ENCODE measurements around the gene STK17A.
A peak's percentile ranks its signal among the peaks of the same experiment; 100 is the strongest.

The STK17A gene

DNA sequence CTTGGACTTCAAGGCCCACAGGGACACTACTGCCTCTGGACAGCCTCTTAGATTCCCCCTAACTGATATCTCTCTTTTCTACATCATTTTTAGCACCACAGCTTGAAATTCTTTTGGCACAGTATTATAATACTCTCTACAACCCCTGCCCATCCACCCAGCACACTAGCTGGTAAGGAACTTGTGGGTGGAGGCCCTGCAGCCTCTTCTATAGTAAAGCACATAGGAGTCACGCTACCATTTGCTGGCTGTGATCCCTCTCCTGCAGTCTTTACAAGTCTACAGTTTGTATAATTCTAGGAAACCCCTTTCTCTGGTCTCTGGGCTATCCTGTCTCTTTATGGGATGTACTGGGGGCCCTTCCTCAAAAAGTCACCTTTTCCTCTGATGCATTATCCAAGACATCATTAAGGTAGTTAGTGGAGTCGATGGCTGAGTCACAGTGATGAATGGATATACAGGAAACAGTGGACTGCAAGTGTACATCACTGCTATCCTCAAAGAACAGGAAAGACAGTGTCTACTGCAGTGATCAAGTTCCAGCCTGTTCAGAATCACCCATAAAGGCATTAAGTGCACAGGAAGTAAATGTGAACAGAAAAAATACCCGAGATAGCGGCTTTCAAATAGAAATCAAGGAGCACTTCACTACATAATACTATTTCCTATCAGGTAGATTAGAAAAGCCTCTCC lies 54.4 kb downstream of the STK17A start:
- DNase-seq, result no peak

DNA sequence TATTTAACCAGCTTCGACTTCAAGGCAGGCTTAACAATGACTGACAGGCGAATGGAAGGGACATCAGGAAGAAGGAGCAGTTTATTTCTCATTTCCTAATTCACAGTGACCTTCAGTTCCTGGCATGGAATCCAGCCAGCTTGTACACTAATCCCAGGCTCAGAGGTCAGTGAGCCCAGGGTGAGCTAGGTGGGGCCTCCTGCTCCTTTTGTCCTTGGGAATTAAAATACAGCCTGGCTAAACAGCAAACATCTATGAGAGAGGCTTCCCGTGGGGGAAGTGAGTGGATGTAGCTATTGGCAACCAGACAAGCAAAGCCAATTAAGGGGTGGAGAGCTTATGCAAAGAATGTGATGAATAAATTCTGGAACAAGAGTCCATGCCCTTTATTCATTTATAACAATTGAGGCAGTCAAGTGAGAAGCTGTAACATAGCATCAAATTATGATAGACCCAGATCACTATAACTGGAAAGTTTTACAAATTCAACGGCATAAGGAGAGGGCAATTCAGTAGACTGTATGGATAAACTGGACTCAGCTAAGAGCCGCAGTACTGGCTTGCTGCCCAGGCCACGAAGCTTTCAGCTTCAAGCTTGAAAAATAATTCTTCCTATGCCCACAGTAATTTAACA lies 57.1 kb downstream of the STK17A start:
- DNase-seq, result no peak

GRCh38 chr7:43640679-43641078 lies 57.8 kb downstream of the STK17A start:
- DNase-seq, result no peak

- no peak for DNase-seq
Observed at GRCh38 chr7:43642897-43643630, 60.2 kb downstream of the STK17A start.

GRCh38 chr7:43643846-43644245 lies 60.9 kb downstream of the STK17A start:
- DNase-seq, result no peak

GRCh38 chr7:43645699-43646226 lies 62.9 kb downstream of the STK17A start:
- no peak for DNase-seq

- no peak for DNase-seq
Observed at GRCh38 chr7:43646603-43647338, 63.9 kb downstream of the STK17A start.

DNA sequence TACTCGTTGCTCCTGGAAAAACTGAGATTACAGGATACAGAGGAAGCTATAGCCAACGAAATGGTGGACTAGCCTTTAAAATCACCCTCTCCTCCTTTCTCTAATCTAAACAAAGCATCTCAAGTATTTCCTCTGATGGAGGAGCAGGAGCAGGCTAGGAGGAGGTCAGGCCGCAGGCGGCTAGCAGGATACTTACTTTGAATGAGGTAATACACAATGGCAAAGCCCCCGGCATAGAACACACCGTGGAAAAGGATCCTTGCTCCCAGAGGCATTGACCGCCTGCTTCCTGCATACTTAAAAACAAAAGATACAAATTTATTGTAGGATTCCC lies 64.4 kb downstream of the STK17A start:
- no peak for DNase-seq

GRCh38 chr7:43647673-43648472 lies 65.0 kb downstream of the STK17A start:
- DNase-seq, result peak in 1 of 4 experiments; percentile 23

- DNase-seq, result peak in 2 of 4 experiments; percentile 16 to 44
Observed at GRCh38 chr7:43648473-43649406, 65.8 kb downstream of the STK17A start.

GRCh38 chr7:43649755-43650274 lies 66.9 kb downstream of the STK17A start:
- peak in 2 of 4 experiments; percentile 40 to 45 for DNase-seq

DNA sequence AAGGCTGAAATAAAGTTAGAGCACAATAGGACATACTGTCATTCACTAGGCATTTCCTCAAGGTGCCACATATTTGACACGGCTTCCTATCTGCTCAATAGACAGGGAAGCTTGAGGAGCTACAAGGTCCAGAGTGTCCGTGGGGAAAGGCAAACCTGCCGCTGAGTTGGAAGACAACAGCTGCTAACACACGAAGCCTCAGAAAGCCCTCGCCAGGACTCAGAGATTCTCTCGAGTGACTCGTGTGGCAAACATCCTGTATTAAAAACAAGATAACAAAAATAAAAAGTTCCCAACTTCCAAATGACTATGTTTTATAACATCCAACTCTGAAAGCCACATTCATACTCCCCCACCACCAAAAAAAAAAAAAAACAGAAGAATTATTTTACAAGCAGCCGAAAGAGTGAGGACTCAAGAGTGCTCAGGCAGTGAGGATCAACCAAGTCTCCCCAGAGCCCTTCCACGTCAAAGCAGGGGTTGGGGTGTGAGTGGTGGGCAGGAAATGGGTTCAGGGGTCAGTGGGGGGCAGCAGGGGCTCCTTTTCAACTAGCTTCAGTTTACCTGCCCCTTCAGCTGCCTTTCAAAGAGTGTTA lies 67.6 kb downstream of the STK17A start:
- DNase-seq, result no peak

DNA sequence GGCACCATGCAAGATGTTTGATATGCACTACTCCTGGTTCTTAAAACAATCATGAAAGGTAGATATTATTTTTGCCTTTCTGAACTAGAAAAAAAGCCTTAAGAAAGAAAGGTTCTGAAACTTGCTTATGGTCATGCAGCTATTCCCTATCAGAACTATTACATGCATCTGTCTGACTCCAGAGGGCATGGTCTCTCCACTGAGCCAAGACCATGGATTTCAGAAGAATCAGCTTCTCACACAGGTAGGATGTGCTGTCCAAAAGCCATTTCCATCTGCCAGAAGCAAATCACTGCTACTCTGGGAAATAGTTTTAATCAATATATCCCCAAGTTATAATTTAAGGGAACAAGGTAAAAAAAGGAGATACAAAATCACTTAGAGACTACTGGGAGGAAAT lies 69.5 kb downstream of the STK17A start:
- DNase-seq, result no peak

DNA sequence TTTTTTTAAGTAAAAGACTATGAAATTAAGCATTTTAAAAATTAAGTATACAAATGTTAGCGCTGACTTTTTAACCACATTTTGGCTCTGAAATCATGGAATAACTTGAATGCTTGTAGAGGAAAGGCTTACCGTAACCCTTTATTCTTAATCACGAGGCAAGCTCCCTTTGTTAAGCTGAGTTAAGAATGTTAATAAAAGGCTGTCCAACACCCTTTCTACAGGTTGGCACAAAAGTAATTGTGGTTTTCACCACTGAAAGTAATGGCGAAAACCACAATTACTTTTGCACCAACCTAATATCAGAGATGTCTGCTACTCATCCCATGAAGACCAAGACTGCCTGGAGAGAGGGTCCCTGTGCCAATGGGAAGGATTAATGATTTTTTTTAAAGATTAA lies 70.6 kb downstream of the STK17A start:
- no peak for DNase-seq

GRCh38 chr7:43653891-43654504 lies 71.1 kb downstream of the STK17A start:
- no peak for DNase-seq

GRCh38 chr7:43655584-43655983 lies 72.7 kb downstream of the STK17A start:
- DNase-seq, result no peak

- no peak for DNase-seq
Observed at GRCh38 chr7:43656997-43657396, 74.1 kb downstream of the STK17A start.

DNA sequence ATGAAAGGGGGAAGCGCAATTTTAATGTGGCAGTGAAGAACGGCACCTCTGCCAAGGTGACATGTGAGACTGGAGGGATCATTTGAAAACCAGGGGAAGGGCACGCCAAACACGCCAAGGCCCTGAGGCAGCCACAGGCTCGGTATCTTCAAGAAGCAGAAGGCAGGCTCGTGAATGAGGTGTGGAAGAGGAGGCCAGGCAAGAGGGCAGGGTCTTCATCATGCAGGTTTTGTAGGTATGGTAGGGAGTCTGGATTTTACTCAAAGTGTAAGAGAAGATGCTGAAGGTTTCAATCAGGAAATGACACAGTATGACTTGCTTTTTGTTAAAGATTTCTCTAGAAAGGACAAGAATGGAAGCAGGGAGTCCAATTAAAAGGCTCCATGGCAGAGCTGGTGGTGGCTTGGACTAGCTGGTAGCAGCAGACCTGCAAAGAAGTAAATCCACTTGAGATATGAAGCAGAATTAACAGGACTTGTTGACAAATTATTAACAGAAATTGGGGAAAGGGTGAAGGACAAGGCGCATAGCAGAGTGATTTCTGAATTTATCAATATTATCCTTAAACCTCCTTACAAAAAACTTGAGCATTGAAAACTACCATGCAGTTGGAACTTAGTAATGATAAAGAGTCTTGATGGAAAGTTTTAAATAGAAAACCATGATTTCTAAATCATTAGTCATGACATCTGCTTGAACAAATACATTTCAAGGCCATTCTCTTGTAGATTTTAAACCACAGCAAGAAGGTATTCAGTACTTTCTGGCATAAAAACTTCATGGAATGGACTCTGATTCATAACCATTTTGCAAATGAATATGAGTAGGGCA lies 76.0 kb downstream of the STK17A start:
- no peak for DNase-seq

DNA sequence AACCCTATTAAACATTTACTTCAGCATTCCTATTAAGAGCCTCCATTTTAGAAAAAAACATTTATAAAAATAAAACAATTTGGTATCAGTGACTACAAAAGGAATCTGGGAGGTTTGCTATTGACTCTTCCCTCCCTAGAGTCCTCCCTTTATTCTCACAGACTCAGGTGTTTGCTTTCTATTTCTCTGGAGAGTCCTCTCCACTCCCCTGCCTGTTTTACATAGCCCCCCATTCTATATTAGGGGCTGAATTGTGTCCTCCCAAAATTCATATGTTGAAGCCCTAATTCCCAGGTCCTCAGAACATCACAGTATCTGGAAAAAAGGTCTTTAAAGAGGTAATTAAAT lies 76.6 kb downstream of the STK17A start:
- no peak for DNase-seq
